GM13977 (cell line): Measurements from ENCODE around the gene TLR3.
A peak's percentile ranks its signal among the peaks of the same experiment; 100 is the strongest.
"Not testable (repeated sequence)": the region's sequence is repeated elsewhere in the genome, so short reads cannot be mapped to it uniquely, and the experiment has no call there.

Source experiments
- DNase-seq: peaks from one replicate; pipeline ENCODE4 v3.0.0; 2012; ENCODE audit warnings: low spot score
- in situ Hi-C: fragments of 300-500 bp; cut with MboI; formaldehyde crosslinking; loops from one replicate; pipeline ENCODE4 v1.12.0; 2022; ENCODE audit warnings: low sequenced_read_pairs, low pct_unique_long_range_greater_than_20kb, mixed read lengths, inconsistent platforms; ENCODE audit not compliant: unreplicated experiment
- TF ChIP-seq, protein P1 (sequence below): IDR thresholded peaks from 2 replicates; pipeline ENCODE4 v1.5.1; 2012; ENCODE audit warnings: mild to moderate bottlenecking, control low read depth; ENCODE audit not compliant: insufficient read depth; ENCODE audit errors: extremely low read depth, missing control alignments

TLR3 gene

DNA sequence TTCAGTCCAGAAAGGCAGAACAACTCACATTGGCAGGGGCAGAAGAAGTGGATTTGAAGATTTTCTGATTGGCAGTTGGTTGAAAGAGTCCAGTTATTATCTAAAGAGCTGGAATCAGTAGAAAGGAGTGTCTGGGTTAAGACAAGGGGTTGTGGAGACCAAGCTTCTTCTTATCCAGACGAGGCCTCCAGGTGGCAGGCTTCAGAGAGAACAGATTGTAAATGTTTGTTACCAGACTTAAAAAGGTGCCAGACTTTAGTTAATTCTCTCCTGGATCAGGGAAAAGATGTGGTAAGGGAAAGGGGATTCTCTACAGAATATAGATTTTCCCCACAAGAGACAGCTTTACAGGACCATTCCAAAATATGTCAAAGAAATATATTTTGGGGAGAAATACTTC, 36.7 kb upstream of the TLR3 start:
- in situ Hi-C loops, result no loop called here
- no peak for DNase-seq
- TF ChIP-seq, protein P1, sequence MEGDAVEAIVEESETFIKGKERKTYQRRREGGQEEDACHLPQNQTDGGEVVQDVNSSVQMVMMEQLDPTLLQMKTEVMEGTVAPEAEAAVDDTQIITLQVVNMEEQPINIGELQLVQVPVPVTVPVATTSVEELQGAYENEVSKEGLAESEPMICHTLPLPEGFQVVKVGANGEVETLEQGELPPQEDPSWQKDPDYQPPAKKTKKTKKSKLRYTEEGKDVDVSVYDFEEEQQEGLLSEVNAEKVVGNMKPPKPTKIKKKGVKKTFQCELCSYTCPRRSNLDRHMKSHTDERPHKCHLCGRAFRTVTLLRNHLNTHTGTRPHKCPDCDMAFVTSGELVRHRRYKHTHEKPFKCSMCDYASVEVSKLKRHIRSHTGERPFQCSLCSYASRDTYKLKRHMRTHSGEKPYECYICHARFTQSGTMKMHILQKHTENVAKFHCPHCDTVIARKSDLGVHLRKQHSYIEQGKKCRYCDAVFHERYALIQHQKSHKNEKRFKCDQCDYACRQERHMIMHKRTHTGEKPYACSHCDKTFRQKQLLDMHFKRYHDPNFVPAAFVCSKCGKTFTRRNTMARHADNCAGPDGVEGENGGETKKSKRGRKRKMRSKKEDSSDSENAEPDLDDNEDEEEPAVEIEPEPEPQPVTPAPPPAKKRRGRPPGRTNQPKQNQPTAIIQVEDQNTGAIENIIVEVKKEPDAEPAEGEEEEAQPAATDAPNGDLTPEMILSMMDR, result no peak

DNA sequence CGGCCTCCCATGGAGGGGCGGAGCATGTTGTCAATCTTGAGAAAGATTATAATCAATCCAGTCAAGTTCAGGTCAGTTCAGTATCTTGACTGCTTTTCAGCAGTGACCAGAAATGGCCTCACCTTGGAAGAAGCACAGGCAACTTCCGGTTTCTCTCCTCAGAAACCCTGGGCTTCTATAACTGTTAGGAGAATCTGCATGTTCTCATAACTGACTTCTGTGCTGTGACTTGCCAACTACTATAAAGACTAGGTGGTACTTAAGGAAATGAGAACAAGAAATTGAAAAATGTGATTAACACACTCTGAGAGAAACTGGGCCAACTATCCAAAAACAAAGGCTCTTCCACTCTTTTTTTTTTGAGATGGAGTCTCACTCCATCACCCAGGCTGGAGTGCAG, 35.9 kb upstream of the TLR3 start:
- TF ChIP-seq, protein P1, result no peak
- no peak for DNase-seq
- in situ Hi-C loops, result no loop called here

DNA sequence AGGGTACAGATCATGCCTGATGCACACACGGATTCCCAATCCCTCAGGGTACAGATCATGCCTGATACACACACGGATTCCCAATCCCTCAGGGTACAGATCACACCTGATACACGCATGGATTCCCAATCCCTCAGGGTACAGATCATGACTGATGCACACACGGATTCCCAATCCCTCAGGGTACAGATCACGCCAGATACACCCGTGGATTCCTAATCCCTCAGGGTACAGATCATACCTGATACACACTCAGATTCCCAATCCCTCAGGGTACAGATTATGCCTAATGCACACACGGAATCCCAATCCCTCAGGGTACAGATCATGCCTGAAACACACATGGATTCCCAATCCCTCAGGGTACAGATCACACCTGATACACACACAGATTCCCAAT, 34.3 kb upstream of the TLR3 start:
- DNase-seq, result not testable (repeated sequence)

DNA sequence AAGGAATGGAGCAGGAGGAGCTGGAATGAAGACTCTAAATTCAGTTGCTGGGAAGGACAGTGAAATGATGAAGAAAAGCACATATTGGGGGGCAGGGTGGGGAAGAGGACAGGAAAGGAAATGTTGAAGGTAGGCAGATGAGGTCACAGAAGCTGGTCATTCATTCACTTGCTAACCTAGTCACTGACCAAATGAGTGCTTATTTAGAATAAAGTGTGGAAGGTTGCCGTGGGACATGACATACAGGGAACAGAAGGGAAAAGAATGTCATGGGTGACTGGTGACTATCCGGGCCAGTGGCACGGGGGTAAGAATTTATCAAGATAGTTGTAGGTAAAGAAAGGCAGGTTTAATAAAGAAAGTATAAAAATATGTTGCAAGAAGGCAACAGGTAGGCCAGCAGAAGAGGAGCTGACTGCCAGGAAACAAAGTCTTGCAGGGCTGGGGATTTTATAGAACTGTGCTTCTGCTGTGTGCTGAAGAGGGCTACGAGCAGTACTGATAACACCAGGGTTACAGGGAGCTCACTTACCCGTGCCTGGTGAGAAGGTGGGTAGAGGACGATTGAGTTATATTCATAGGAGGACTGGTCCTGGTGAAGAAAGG, 31.9 kb upstream of the TLR3 start:
- in situ Hi-C loops, result no loop called here
- no peak for DNase-seq
- TF ChIP-seq, protein P1, result no peak

More for the DNA sequence above, 34.3 kb upstream of the TLR3 start:
- in situ Hi-C loops, result not testable (repeated sequence)

DNA sequence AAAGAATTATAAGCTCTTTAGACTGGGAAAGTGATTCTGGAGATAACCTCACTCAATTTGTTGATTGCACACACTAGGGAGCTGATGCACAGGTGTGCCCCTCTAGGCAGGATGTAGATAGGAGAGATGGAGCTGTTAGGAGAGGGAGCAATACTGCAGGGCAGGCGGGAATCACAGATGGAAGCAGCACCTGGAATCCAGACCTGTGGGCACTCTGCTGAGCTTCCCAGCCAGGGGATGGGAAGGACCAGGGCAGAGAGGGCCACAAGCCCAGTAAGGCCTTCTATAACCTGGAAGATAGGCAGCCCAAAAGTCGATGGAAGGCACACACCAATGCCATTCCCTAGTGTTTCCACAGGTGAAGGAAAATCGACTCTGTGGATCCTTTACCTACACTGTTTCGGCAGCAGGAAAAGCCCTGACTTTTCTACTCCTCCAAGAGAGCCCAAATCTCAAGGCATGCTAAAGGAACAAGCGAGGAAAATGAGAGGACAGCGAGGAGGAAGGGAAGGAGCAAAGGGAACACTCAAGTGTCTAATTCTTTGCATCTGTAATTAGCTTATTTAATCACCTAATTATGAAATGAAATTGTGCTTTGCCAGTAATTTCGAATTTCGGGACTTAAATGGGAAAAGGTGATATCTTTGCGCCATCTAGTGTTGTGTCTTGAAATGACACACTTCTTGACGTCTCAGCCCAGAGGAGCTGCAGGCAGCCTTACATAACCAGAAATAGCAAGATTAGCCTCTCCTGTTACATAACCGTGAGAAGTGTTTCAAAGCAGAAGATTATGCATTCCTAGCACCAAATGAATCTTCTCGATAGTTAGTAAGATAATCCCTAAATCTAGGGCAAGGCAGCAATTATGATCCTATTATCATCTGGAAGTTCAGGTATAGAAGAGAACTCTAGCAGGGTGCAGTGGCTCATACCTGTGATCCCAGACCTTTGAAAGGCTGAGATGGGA, 31.0 kb upstream of the TLR3 start:
- TF ChIP-seq, protein P1, result peak; percentile 81
- in situ Hi-C loops, result no loop called here
- peak; percentile 72 for DNase-seq

DNA sequence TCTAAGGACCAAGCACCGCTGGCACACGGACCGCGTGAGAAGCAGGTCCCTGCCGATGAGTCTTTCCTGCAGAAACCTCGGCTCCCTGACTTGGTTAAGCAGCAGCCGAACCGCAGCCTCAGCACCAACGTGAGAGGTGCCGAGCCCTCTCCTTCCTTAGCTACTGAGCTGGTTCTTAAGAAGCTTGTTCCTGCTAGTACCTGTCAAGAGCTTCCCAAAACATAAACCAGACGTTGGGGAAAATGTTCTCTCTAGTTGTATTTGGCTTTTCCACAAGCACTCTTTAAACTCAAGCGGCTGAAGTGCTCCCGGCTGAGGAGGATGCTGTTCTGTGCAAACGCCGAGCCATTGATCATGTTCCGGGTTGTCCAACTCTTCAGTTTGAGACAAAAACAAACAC, 29.3 kb upstream of the TLR3 start:
- DNase-seq, result no peak
- TF ChIP-seq, protein P1, result no peak
- in situ Hi-C loops, result no loop called here

DNA sequence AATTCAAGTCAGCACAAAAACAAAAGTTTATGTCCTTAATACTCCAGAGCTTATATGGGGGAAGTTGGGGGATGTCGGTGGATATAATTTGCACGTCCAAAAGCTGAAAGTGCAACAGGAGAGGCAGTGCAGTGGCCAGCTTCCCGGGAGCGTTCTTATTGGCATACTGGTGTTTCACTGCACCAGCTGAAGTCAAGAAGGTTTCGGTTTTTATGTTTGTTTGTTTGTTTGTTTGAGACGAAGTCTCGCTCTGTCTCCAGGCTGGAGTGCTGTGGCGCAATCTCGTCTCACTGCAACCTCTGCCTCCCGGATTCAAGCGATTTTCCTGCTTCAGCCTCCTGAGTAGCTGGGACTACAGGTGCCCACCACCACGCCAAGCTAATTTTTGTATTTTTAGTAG, 28.6 kb upstream of the TLR3 start:
- DNase-seq, result no peak
- TF ChIP-seq, protein P1, result no peak
- in situ Hi-C loops, result no loop called here

DNA sequence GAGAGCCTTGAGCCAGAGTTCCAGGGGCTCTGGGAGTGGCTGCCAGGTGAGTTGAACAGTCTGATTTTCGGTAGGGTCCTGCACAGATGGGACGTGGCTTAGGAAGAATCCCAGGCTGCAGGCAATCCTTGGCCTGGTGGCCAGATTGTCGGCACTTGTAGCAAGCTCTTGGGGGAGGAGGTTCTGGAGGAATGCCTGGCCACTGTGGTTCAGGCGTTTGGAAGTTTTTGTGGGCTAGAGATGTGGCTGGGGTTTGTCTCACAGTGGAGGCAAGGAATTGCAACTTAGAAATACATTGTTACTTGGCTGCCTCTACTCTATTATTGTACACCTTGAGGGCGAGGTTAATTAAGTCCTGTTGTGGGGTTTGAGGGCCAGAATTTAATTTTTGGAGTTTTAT, 21.5 kb upstream of the TLR3 start:
- DNase-seq, in situ Hi-C loops: not testable (repeated sequence)

DNA sequence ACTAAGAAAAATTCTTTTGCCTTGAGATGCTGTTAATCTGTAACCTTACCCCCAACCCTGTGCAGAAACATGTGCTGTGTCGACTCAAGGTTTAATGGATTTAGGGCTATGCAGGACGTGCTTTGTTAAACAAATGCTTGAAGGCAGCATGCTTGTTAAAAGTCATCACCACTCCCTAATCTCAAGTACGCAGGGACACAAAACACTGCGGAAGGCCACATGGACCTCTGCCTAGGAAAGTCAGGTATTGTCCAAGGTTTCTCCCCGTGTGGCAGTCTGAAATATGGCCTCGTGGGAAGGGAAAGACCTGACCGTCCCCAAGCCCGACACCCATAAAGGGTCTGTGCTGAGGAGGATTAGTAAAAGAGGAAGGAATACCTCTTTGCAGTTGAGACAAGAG, 18.8 kb upstream of the TLR3 start:
- in situ Hi-C loops, DNase-seq: not testable (repeated sequence)
